Liver (tissue), 2 donors: ENCODE measurements around the gene NUB1.

ENCODE experiments used
- CTCF ChIP-seq: fragments of 150-350 bp; IDR thresholded peaks from 2 replicates; pipeline ENCODE4 v1.5.1; 2017; ENCODE audit warnings: improper control_type of control experiment, low read depth, low read length; ENCODE audit not compliant: missing input control
- MAX ChIP-seq: IDR thresholded peaks from 2 replicates; pipeline ENCODE4 v1.6.1; 2016; ENCODE audit warnings: antibody characterized with exemption
- donor health status: healthy.

GRCh38 chr7:151409667-151410404 is 68.2 kb downstream of the NUB1 start, which contains the start of gene WDR86:
- TF ChIP-seq MAX (no peak), CTCF (no peak)
